Esophagus mucosa (tissue), 1 donor: ENCODE results near the gene SH3PXD2A. TPM values are rescaled to one million over a fixed set of nuclear protein-coding genes. Genes with fewer than 3 reads are reported as not detected.

Experiments used
- ATAC-seq: fragments of 200-7000 bp; cut with Tn5 transposase; one replicate; pipeline ENCODE4 v1.9.1; 2020
- total RNA-seq: library from RNA; stranded (reverse); gene quantifications from one replicate; pipeline ENCODE4 v1.2.4, GENCODE V29; 2023
- donor health status: DM: yes; HTN: yes; CAD: no.

SH3PXD2A gene
- total RNA-seq, 1 donor from 2014 or later, result 34.0 TPM

GRCh38 chr10:103553743-103554487 is 301.5 kb downstream of the SH3PXD2A start:
- no peak for ATAC-seq

DNA sequence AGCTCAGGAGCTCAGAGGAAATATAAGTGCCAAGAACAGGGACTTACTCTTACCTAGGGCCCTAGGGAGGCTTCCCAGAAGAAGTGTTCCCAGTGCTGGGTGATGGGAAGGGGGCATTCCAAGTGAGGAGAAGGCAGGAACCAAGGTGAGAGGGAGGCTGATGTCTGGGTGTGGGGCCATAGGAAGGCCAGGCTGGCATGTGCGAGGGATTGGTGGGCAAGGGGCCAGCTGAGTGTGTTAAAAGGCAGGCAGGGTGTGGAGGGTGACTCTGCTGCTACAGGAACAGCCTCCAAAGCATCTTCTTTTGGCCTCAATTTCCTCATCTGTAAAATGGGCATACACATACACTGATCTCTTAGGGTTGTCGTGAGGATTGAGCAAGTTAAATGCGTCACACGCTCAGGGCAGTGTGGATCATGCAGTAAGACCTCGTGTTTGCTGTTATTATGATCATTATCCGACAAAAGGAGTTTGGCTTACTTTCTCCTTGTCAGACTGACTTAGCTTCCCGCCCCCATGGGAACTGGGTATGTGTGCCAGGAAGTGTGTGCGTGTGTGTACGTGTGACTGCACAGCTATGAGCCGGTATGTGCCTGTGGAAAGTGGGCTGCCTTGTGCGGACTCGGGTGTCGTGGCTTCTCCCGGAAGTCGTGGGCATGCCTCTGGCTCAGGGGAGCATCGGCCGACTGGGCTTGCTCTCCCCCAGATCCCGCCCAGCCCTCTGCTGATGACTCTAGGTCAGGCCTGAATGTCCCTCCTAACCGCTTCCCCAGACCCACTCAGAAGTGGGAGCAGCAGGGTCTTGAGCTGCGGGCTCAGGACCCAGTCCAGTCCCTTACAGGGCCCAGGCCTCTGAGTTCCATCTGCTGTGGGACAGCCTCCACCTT is 302.3 kb downstream of the SH3PXD2A start:
- ATAC-seq, result no peak

DNA sequence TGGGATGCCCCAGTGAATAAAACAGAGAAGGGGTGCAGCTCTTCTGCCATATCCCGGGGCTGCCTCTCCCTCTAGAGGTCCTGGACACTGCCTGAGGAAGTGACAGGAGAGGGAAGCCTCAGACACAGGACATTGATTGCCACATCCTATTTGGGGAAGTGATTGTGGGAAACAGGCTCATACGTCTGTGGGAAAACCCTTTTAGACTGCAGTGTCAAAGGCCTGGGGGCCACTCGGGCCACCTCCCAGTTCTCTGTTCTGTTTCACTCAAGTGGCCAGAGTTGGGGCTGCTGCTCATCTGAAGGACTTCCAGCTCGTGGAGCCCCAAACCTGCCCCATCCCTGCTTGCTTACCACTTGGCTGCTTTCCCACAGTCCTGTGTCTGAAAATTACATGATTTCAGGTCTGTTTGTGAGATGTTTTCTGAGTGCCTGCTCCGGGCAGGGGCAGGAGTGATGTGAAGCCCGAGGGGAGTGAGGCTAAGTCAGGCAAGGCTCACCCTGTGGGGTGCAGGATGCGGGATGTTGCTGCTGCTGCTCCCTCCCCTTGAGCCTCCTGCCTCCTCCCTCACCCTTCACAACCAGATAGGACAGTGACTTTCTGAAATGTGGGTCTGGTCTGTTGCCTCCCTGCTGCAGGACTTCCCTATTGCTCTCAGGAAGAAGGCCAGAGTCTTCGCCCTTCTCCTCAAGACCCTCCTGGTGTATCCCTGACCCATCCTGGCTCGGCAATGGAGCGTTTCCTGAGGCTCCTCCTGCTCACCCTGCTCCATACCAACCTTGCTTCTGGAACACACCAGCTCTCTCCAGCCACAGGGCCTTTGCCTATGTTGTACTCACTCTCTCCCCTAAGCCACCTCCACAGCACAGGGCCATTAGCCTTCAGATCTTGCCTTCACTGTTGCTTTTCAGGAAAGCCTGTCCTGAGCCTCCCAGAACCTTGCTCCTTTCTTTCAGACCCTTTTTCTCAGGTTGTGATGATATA is 303.5 kb downstream of the SH3PXD2A start:
- ATAC-seq, result no peak

DNA sequence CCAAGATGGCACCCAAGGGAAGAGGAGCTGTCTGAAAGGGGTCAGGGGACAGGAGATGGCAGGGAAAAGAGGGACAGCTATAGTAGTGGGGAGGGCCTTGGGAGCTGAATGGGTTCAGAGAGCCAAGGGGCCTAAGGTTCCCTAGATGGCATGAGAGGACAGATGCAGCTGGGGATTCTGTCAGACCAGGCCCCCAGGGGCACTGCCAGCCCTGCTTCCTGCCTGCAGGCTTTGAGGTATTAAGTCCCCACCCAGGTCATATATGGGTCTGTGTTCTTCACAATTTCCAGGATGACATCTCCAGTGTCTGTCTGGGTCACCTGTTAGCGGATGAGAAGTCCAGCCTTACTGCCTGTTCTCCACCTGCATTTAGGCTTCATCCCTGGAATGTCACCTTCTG is 305.1 kb downstream of the SH3PXD2A start:
- ATAC-seq, result no peak

DNA sequence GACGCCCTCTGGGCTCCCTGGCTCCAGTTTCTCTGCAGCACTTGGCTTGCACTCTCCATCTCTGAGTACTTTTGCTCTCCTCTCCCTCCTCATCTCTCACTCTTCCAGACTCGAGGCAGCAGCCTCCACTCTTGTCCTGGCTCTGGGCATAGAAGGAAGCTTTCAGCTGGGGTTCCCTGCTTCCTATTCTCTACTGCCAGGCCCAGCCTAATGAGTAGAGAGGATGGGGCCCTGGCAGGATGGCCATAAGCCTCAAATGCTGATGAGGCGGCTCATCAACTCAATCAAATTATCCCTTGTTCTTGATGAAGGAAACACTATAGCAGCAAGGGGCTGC is 306.1 kb downstream of the SH3PXD2A start:
- no peak for ATAC-seq

GRCh38 chr10:103548581-103549348 is 306.6 kb downstream of the SH3PXD2A start:
- ATAC-seq, result no peak

- no peak for ATAC-seq
Observed at GRCh38 chr10:103548006-103548405, 307.4 kb downstream of the SH3PXD2A start.

DNA sequence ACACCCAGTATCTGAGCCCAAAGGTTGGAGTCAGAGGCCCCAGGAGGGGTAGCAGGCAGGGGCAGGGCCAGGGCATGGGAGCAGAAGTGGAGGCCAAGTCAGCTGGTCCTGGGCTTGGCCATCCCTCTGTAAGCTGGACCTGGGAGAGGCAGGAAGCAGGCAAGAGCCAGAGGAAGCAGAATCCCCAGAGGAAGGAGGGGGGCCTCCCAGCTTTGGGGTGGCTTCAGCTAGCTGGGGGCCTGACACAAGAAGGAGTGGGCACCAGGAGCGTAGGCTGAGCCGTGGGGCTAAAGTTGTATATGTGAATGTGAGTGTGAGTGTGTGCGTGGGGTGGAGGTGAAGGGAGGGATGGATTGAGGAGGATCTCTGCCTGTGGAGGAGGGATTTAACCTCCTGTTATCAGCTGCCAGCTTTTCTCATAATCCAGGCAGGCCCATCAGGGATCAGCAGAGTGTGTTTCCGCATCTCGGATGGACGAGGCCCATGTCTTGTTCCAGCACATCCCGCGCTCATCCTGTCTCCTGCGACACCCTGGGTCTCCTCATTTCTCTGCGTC is 307.9 kb downstream of the SH3PXD2A start:
- ATAC-seq, result no peak

- no peak for ATAC-seq
Observed at GRCh38 chr10:103546401-103546800, 309.0 kb downstream of the SH3PXD2A start.

DNA sequence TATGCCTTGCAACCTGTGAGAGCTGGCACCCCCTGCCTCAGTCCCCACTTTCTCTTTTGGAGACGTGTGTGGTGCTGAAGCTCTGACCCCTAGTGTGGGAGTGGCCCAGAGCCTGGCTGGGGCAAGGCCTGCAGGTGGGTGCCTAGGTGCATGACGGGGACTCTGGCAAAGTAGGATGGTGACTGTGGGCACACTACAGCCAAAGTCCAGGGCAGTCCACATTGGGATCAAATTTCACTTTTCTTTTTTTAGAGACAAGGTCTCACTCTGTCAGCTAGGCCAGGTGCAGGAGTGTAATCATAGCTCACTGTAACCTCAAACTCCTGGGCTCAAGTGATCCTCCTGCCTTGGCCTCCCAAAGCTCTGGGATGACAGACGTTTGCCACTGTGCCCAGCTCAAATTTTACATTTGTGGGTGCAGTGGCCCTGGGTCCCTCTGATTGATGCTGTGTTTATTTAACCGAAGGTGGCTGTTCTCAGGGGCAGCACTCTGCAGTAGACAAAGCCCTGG is 309.6 kb downstream of the SH3PXD2A start:
- ATAC-seq, result no peak

GRCh38 chr10:103545366-103545765 is 310.0 kb downstream of the SH3PXD2A start:
- ATAC-seq, result no peak

DNA sequence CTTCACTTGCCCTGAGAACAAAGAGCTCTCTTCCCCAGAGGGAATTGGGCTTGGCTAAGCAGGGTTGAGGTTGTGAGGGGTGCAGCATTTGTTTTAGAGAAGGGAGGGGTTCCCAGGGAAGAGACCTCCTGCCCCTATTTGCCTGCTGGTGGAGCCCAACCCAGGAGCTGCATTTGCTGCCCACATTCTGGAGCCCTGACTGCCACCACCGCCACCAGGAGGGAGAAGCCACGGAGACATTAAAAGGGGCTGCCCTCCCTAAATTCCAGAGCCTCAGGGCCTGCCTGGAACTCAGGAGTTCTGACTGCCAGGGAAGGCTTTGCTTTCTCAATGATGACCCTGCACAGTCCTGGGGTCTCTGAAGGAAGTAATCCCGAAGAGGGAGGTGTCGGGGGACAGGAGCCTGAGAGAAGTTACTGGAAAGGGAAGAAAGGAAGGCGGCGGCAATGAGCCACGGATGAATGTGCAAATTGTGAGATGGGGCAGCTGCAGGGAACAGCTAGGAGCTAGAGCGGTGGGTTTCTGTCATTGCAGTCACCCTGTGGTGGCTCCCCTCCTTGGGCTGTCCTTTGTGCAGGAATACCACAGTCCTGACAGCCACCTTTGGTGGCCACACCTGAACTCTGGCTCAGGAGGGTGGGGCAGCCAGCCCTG is 310.6 kb downstream of the SH3PXD2A start:
- no peak for ATAC-seq

Other genes starting within 250 kb of the SH3PXD2A start
- 31.3 TPM for gene STN1, start 62.6 kb upstream of the SH3PXD2A start, total RNA-seq
- 54.1 TPM for gene SLK, start 111.6 kb upstream of the SH3PXD2A start, total RNA-seq
- 204 TPM for gene COL17A1, start 230.3 kb upstream of the SH3PXD2A start, total RNA-seq